SHP77 treated with DMSO at 0.1 percent for 48 hours (cell line): ENCODE measurements around the gene CPEB2.

Experiments
- DNase-seq: peaks from one replicate; lab custom pipeline; 2025; lab: John Stamatoyannopoulos, UW

Gene CPEB2

GRCh38 chr4:15118292-15118691 is 116.0 kb downstream of the CPEB2 start:
- DNase-seq, result no peak
